ENCODE data around the gene KLK4. TPM values are rescaled to one million over a fixed set of nuclear protein-coding genes. Genes with fewer than 3 reads are reported as not detected.

The KLK4 gene
- total RNA-seq, 1 experiment from 2014 or later = 0.48 TPM

- no CpG with 5 or more reads among the region's 11 CpGs for WGBS (ENCODE audit: extremely low coverage, insufficient read length, low lambda C conversion rate)
- no peak overlapping the region for H2BK5ac ChIP-seq (ENCODE audit: insufficient read length, low read length)
- H4K5ac ChIP-seq (ENCODE audit: insufficient read length, low read depth, low read length) = no peak overlapping the region
- H2AK5ac ChIP-seq (ENCODE audit: insufficient read length, low read length) = no peak overlapping the region
- no peak overlapping the region for H3K27ac Mint-ChIP-seq
- H3K4me2 ChIP-seq (ENCODE audit: insufficient read depth, insufficient read length, low read length) = no peak overlapping the region
- no peak overlapping the region for H3K14ac ChIP-seq (ENCODE audit: insufficient read depth, low read length)
- no peaks in the 10 kb centered on the region for H3K27me3 ChIP-seq (ENCODE audit: insufficient read depth, low read length)
- no peak overlapping the region for H2BK15ac ChIP-seq (ENCODE audit: low read depth, low read length)
- no peaks in the 10 kb centered on the region for H3K9me3 ChIP-seq (ENCODE audit: control insufficient read depth, low read depth, low read length)
- no peak overlapping the region for H2BK120ac ChIP-seq (ENCODE audit: low read depth, low read length, poor library complexity, severe bottlenecking)
- TF ChIP-seq, protein P1, sequence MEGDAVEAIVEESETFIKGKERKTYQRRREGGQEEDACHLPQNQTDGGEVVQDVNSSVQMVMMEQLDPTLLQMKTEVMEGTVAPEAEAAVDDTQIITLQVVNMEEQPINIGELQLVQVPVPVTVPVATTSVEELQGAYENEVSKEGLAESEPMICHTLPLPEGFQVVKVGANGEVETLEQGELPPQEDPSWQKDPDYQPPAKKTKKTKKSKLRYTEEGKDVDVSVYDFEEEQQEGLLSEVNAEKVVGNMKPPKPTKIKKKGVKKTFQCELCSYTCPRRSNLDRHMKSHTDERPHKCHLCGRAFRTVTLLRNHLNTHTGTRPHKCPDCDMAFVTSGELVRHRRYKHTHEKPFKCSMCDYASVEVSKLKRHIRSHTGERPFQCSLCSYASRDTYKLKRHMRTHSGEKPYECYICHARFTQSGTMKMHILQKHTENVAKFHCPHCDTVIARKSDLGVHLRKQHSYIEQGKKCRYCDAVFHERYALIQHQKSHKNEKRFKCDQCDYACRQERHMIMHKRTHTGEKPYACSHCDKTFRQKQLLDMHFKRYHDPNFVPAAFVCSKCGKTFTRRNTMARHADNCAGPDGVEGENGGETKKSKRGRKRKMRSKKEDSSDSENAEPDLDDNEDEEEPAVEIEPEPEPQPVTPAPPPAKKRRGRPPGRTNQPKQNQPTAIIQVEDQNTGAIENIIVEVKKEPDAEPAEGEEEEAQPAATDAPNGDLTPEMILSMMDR (conservative IDR thresholded peaks at IDR 0.05) = no peak
- no peak overlapping the region for H3K4ac ChIP-seq (ENCODE audit: low read depth, low read length)
- H3K4me3 Mint-ChIP-seq = no peak overlapping the region
- H3T11ph ChIP-seq (ENCODE audit: low read length) = no peak overlapping the region
- H3K79me2 ChIP-seq (ENCODE audit: insufficient read depth, low read length) = no peaks in the 10 kb centered on the region
- H4K91ac ChIP-seq (ENCODE audit: insufficient read length, low read depth, low read length) = no peak overlapping the region
- no peak overlapping the region for H2BK20ac ChIP-seq (ENCODE audit: low read depth, low read length, poor library complexity, severe bottlenecking)
- DNase-seq = no peak
- no peak overlapping the region for H3K9ac ChIP-seq (ENCODE audit: extremely low read depth, insufficient read length, low read length)
- peaks cover 47% of the 10 kb centered on the region for H3K27me3 Mint-ChIP-seq (ENCODE audit: low read depth)
- no peak overlapping the region for H3K27ac ChIP-seq (ENCODE audit: insufficient read length, low read depth, low read length)
- no peaks in the 10 kb centered on the region for H3K36me3 Mint-ChIP-seq (ENCODE audit: insufficient read depth in 1 of 3, low read depth in 3 of 3)
- no peak overlapping the region for H2BK12ac ChIP-seq (ENCODE audit: insufficient read length, low read depth, low read length)
- no peak overlapping the region for H3K18ac ChIP-seq (ENCODE audit: insufficient read length, low read depth, low read length)
- H3K56ac ChIP-seq (ENCODE audit: insufficient read length, low read depth, low read length) = no peak overlapping the region
- H3K79me1 ChIP-seq (ENCODE audit: insufficient read depth, low read depth, low read length, poor library complexity, severe bottlenecking) = no peaks in the 10 kb centered on the region
- H3K23ac ChIP-seq (ENCODE audit: insufficient read length, low read depth, low read length) = no peak overlapping the region
- no peaks in the 10 kb centered on the region for H4K20me1 ChIP-seq (ENCODE audit: control insufficient read depth, insufficient read depth, insufficient read length)
- no peak overlapping the region for H4K8ac ChIP-seq (replicated peaks; ENCODE audit: insufficient read length, low read depth, low read length)
- H3K4me1 Mint-ChIP-seq = peaks cover 18 to 19% of the 10 kb centered on the region in 2 experiments
- H3K9me3 Mint-ChIP-seq = peaks cover 0 to 2% of the 10 kb centered on the region in 2 experiments; a peak in 1 of 5 replicates
- H3K4me1 ChIP-seq (ENCODE audit: insufficient read depth, low read length) = no peaks in the 10 kb centered on the region; the same call in 1 of the 2 replicates
- no peak overlapping the region for H2AFZ ChIP-seq (ENCODE audit: low read length)
- H3K23me2 ChIP-seq (ENCODE audit: insufficient read length, low read depth, low read length, poor library complexity, severe bottlenecking) = no peaks in the 10 kb centered on the region
Observed at GRCh38 chr19:50926144-50926543, 14.9 kb upstream of the KLK4 start.

All from H9 (cell line).